ENCODE results near the gene WDFY3.

DNA sequence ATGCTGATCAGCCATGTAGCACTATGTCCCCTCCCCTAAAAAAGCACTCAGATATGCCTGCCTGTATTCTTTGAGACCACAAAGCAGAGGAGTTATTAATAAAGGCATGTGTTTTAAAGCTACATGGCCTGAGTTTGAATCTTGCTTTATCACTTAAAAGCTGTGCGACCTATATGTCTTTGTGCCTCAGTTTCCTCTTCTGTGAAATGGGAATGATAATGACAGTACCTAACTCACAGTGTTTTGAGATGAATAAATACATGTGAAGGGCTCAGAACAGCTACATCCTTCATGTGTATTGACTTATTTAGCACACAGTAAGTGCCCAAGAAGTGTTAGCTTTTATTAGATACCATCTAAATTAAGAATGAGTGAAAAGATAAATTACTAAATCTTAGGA lies 180.0 kb downstream of the WDFY3 start:
- TF ChIP-seq, protein P1, sequence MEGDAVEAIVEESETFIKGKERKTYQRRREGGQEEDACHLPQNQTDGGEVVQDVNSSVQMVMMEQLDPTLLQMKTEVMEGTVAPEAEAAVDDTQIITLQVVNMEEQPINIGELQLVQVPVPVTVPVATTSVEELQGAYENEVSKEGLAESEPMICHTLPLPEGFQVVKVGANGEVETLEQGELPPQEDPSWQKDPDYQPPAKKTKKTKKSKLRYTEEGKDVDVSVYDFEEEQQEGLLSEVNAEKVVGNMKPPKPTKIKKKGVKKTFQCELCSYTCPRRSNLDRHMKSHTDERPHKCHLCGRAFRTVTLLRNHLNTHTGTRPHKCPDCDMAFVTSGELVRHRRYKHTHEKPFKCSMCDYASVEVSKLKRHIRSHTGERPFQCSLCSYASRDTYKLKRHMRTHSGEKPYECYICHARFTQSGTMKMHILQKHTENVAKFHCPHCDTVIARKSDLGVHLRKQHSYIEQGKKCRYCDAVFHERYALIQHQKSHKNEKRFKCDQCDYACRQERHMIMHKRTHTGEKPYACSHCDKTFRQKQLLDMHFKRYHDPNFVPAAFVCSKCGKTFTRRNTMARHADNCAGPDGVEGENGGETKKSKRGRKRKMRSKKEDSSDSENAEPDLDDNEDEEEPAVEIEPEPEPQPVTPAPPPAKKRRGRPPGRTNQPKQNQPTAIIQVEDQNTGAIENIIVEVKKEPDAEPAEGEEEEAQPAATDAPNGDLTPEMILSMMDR (conservative IDR thresholded peaks at IDR 0.05): no peak
- TF ChIP-seq ZFX (IDR thresholded peaks at IDR 0.05): no peak

All from C4-2B (cell line).